Loucy (cell line): ENCODE results near the gene SPATA31D1.

Experiments used
- H2AFZ ChIP-seq: fragments of 200-600 bp; sonication (generic); 2 replicates; pipeline ENCODE4 v1.6.0; 2016; ENCODE audit warnings: antibody characterized with exemption, mild to moderate bottlenecking, low read length, moderate library complexity
- H3F3A ChIP-seq: fragments of 200-600 bp; 2 replicates; pipeline ENCODE4 v1.6.0; 2016; ENCODE audit warnings: antibody characterized with exemption, low read depth, mild to moderate bottlenecking
- H3K27me3 ChIP-seq: fragments of 200-600 bp; sonication (generic); 2 replicates; pipeline ENCODE4 v1.6.1; 2014; ENCODE audit warnings: low read length, mild to moderate bottlenecking; ENCODE audit not compliant: insufficient read depth, poor library complexity, severe bottlenecking
- H3K36me3 ChIP-seq: fragments of 200-600 bp; sonication (generic); 2 replicates; pipeline ENCODE4 v1.6.1; 2016; ENCODE audit warnings: low read length; ENCODE audit not compliant: insufficient read depth
- H3K4me1 ChIP-seq: fragments of 200-600 bp; sonication (generic); 2 replicates; pipeline ENCODE4 v1.5.1; 2014; ENCODE audit warnings: low read length, mild to moderate bottlenecking; ENCODE audit not compliant: insufficient read depth, poor library complexity, severe bottlenecking
- H3K4me2 ChIP-seq: fragments of 200-600 bp; sonication (generic); 2 replicates; pipeline ENCODE4 v1.6.0; 2014; ENCODE audit warnings: antibody characterized with exemption, low read length, low read depth, mild to moderate bottlenecking; ENCODE audit not compliant: poor library complexity, severe bottlenecking
- H3K4me3 ChIP-seq: fragments of 200-600 bp; sonication (generic); 2 replicates; pipeline ENCODE4 v1.5.1; 2014; ENCODE audit warnings: low read length, mild to moderate bottlenecking, mixed read lengths; ENCODE audit not compliant: poor library complexity, severe bottlenecking
- H3K79me2 ChIP-seq: fragments of 200-600 bp; sonication (generic); 2 replicates; pipeline ENCODE4 v1.6.1; 2014; ENCODE audit warnings: low read length; ENCODE audit not compliant: insufficient read depth
- H3K9ac ChIP-seq: fragments of 200-600 bp; sonication (generic); 2 replicates; pipeline ENCODE4 v1.6.0; 2014; ENCODE audit warnings: mild to moderate bottlenecking, low read depth, low read length, moderate library complexity; ENCODE audit not compliant: poor library complexity, severe bottlenecking
- H3K9me2 ChIP-seq: fragments of 200-600 bp; sonication (generic); replicated peaks from 2 replicates; pipeline ENCODE4 v1.6.1; 2016; ENCODE audit warnings: low read depth, low read length, mixed read lengths
- H3K9me3 ChIP-seq: fragments of 200-600 bp; sonication (generic); 2 replicates; pipeline ENCODE4 v1.6.1; 2014; ENCODE audit warnings: mild to moderate bottlenecking, antibody characterized with exemption, low read length, low read depth; ENCODE audit not compliant: insufficient read depth
- H4K20me1 ChIP-seq: fragments of 200-600 bp; sonication (generic); 2 replicates; pipeline ENCODE4 v1.6.0; 2014; ENCODE audit warnings: antibody characterized with exemption, low read length, mild to moderate bottlenecking; ENCODE audit not compliant: insufficient read depth, poor library complexity, severe bottlenecking
- CTCF ChIP-seq: fragments of 200-600 bp; sonication (generic); conservative IDR thresholded peaks from 2 replicates; pipeline ENCODE4 v1.5.1; 2014; ENCODE audit warnings: mild to moderate bottlenecking, antibody characterized with exemption, low read length
- EZH2phosphoT487 ChIP-seq: fragments of 200-600 bp; IDR thresholded peaks from 2 replicates; pipeline ENCODE4 v1.6.1; 2018; ENCODE audit warnings: antibody characterized with exemption, mild to moderate bottlenecking, moderate library complexity, borderline replicate concordance

SPATA31D1 gene

GRCh38 chr9:82037126-82037525, 48.6 kb downstream of the SPATA31D1 start:
- Histone ChIP-seq H3K9me2 (no peaks in the 10 kb centered on the region), H3K79me2 (no peaks in the 10 kb centered on the region), H3K9ac (no peak overlapping the region), H3K27me3 (no peaks in the 10 kb centered on the region), H3K4me1 (no peaks in the 10 kb centered on the region), H2AFZ (no peak overlapping the region), H3F3A (no peaks in the 10 kb centered on the region), H4K20me1 (no peaks in the 10 kb centered on the region), H3K4me3 (no peak overlapping the region), H3K36me3 (no peaks in the 10 kb centered on the region), H3K9me3 (no peaks in the 10 kb centered on the region), H3K4me2 (no peak overlapping the region)
- TF ChIP-seq EZH2phosphoT487 (no peak), CTCF (no peak)

- Histone ChIP-seq H3K9ac (no peak overlapping the region), H2AFZ (no peak overlapping the region), H3K9me3 (no peaks in the 10 kb centered on the region), H3K4me3 (no peak overlapping the region), H3K9me2 (no peaks in the 10 kb centered on the region), H3K4me2 (no peak overlapping the region), H4K20me1 (no peaks in the 10 kb centered on the region), H3K79me2 (no peaks in the 10 kb centered on the region), H3F3A (no peaks in the 10 kb centered on the region), H3K27me3 (no peaks in the 10 kb centered on the region), H3K4me1 (no peaks in the 10 kb centered on the region), H3K36me3 (no peaks in the 10 kb centered on the region)
- TF ChIP-seq EZH2phosphoT487, result no peak
- TF ChIP-seq CTCF, result no peak
These were observed 50.3 kb downstream of the SPATA31D1 start for GRCh38 chr9:82038897-82039296.
